H1 (cell line): Measurements from ENCODE around the gene RBM14. TPM values are rescaled to one million over a fixed set of nuclear protein-coding genes. Genes with fewer than 3 reads are reported as not detected.

Experiments
- CTCF ChIA-PET: fragments of 300-600 bp; sonication (Branson Sonifier 250); formaldehyde crosslinking; loops from one replicate; lab custom pipeline; 2021; ENCODE audit not compliant: partially characterized antibody; lab: Charles Lee
- POLR2A ChIA-PET: fragments of 300-600 bp; sonication (Branson Sonifier 250); formaldehyde crosslinking; loops from one replicate; lab custom pipeline; 2021; ENCODE audit warnings: inconsistent platforms; ENCODE audit not compliant: partially characterized antibody; lab: Charles Lee
- DNase-seq, 2 experiments: peaks; one replicate each; pipeline versions ENCODE4 v3.0.0 to v3.0.0-alpha.2; 2010 to 2022; ENCODE audit warnings: low spot score in 2 of 2, low read depth in 1 of 2, mixed read lengths in 1 of 2
- FAIRE-seq: peaks from 2 replicates; lab custom pipeline; 2011; peaks lifted over from hg19 to GRCh38; lab: Jason Lieb, UNC
- H2AFZ ChIP-seq: 2 replicates; pipeline ENCODE4 v1.8.1; 2012; ENCODE audit warnings: low read length, inconsistent platforms
- H2AK5ac ChIP-seq: 2 replicates; pipeline ENCODE4 v1.6.1; 2013; ENCODE audit warnings: low read depth, low read length
- H2BK120ac ChIP-seq: replicated peaks from 2 replicates; pipeline ENCODE3; 2013; ENCODE audit warnings: low read depth, low read length, inconsistent platforms
- H2BK12ac ChIP-seq: 2 replicates; pipeline ENCODE4 v1.6.1; 2013; ENCODE audit warnings: low read depth, low read length
- H2BK15ac ChIP-seq: 2 replicates; pipeline ENCODE4 v1.6.1; 2013; ENCODE audit warnings: low read length
- H2BK20ac ChIP-seq: 2 replicates; pipeline ENCODE4 v1.6.1; 2013; ENCODE audit warnings: low read length
- H2BK5ac ChIP-seq: 2 replicates; pipeline ENCODE4 v1.6.1; 2013; ENCODE audit warnings: low read depth, low read length
- H3K14ac ChIP-seq: 2 replicates; pipeline ENCODE4 v1.6.1; 2013; ENCODE audit warnings: inconsistent platforms; ENCODE audit not compliant: insufficient read length
- H3K18ac ChIP-seq: 2 replicates; pipeline ENCODE4 v1.6.1; 2013; ENCODE audit warnings: low read length; ENCODE audit errors: extremely low read depth
- H3K23ac ChIP-seq: 2 replicates; pipeline ENCODE4 v1.6.1; 2013; ENCODE audit warnings: inconsistent platforms; ENCODE audit not compliant: insufficient read length
- H3K23me2 ChIP-seq: 2 replicates; pipeline ENCODE4 v1.6.1; 2013; ENCODE audit warnings: low read depth, low read length
- H3K27ac ChIP-seq: 2 replicates; pipeline ENCODE4 v1.6.1; 2011; ENCODE audit warnings: low read depth, low read length, inconsistent platforms
- H3K27me3 ChIP-seq, 4 experiments: replicated peaks in 1 of 4; 1 replicate in 1 of 4; 2 replicates in 3 of 4; pipeline versions ENCODE4 v1.6.1 to v1.8.1; 2011 to 2013; ENCODE audit warnings: low read length in 3 of 4, mild to moderate bottlenecking in 3 of 4, inconsistent platforms in 2 of 4, mixed read lengths in 2 of 4, moderate library complexity in 1 of 4; ENCODE audit not compliant: control insufficient read depth in 3 of 4, insufficient read depth in 3 of 4; ENCODE audit errors: extremely low read depth in 1 of 4
- H3K36me3 ChIP-seq, 4 experiments: 2 replicates each; pipeline versions ENCODE4 v1.6.1 to v1.8.1; 2011 to 2013; ENCODE audit warnings: mild to moderate bottlenecking in 4 of 4, low read length in 3 of 4, moderate library complexity in 2 of 4, control low read depth in 1 of 4, inconsistent platforms in 1 of 4; ENCODE audit not compliant: insufficient read depth in 4 of 4, control insufficient read depth in 2 of 4
- H3K4ac ChIP-seq: replicated peaks from 2 replicates; pipeline ENCODE3; 2013; ENCODE audit warnings: low read length, low read depth, mixed read lengths, inconsistent platforms; ENCODE audit not compliant: insufficient read length
- H3K4me1 ChIP-seq, 4 experiments: replicated peaks in 1 of 4; 1 replicate in 1 of 4; 2 replicates in 3 of 4; pipeline versions ENCODE4 v1.6.1 to v1.8.1; 2011 to 2013; ENCODE audit warnings: low read length in 3 of 4, inconsistent platforms in 2 of 4, mixed read lengths in 1 of 4; ENCODE audit not compliant: insufficient read depth in 4 of 4, control insufficient read depth in 3 of 4
- H3K4me2 ChIP-seq, 2 experiments: 2 replicates each; pipeline versions ENCODE4 v1.6.1 to v1.8.1; 2011 to 2013; ENCODE audit warnings: low read depth in 2 of 2, low read length in 2 of 2, control low read depth in 1 of 2, inconsistent platforms in 1 of 2, mild to moderate bottlenecking in 1 of 2; ENCODE audit not compliant: insufficient read depth in 1 of 2
- H3K4me3 ChIP-seq, 4 experiments: fragments of 200-600, 300-600 bp in 1 of 4; sonication (generic), shearing (Covaris generic), sonication (Bioruptor Twin) in 1 of 4; 2 replicates each; pipeline versions ENCODE4 v1.5.1 to v1.8.1; 2011 to 2016; ENCODE audit warnings: low read length in 4 of 4, low read depth in 3 of 4, control low read depth in 2 of 4, inconsistent platforms in 2 of 4, mild to moderate bottlenecking in 2 of 4, mixed read lengths in 1 of 4, moderate library complexity in 1 of 4; ENCODE audit not compliant: insufficient read depth in 2 of 4; ENCODE audit errors: extremely low read depth in 1 of 4
- H3K56ac ChIP-seq: replicated peaks from 2 replicates; pipeline ENCODE3; 2013; ENCODE audit warnings: low read depth, mild to moderate bottlenecking, mixed read lengths, low read length, inconsistent platforms; ENCODE audit not compliant: insufficient read length
- H3K79me1 ChIP-seq: 2 replicates; pipeline ENCODE4 v1.6.1; 2013; ENCODE audit warnings: low read depth, low read length, control low read depth
- H3K79me2 ChIP-seq, 2 experiments: 2 replicates each; pipeline versions ENCODE4 v1.6.1 to v1.8.1; 2012 to 2013; ENCODE audit warnings: low read length in 2 of 2, mild to moderate bottlenecking in 2 of 2, inconsistent platforms in 1 of 2; ENCODE audit not compliant: insufficient read depth in 2 of 2, control insufficient read depth in 1 of 2
- H3K9ac ChIP-seq, 4 experiments: replicated peaks in 1 of 4; 1 replicate in 1 of 4; 2 replicates in 3 of 4; pipeline versions ENCODE4 v1.6.1 to v1.8.1; 2011 to 2013; ENCODE audit warnings: low read depth in 3 of 4, low read length in 3 of 4, control low read depth in 2 of 4, mild to moderate bottlenecking in 2 of 4, moderate library complexity in 2 of 4, inconsistent platforms in 1 of 4; ENCODE audit errors: extremely low read depth in 1 of 4
- H3K9me3 ChIP-seq, 2 experiments: 2 replicates each; pipeline versions ENCODE4 v1.6.1 to v1.8.1; 2012 to 2013; ENCODE audit warnings: mild to moderate bottlenecking in 2 of 2, moderate library complexity in 2 of 2, control low read depth in 1 of 2, inconsistent platforms in 1 of 2, low read depth in 1 of 2, low read length in 1 of 2, mixed read lengths in 1 of 2; ENCODE audit not compliant: insufficient read depth in 2 of 2
- H4K20me1 ChIP-seq, 2 experiments: replicated peaks in 1 of 2; 2 replicates each; pipeline versions ENCODE3 to v1.8.1; 2011 to 2013; ENCODE audit warnings: inconsistent platforms in 2 of 2, low read length in 2 of 2, mild to moderate bottlenecking in 1 of 2; ENCODE audit not compliant: insufficient read depth in 2 of 2, control insufficient read depth in 1 of 2
- H4K5ac ChIP-seq: 2 replicates; pipeline ENCODE4 v1.6.1; 2013; ENCODE audit warnings: low read length, low read depth, mixed read lengths, inconsistent platforms; ENCODE audit not compliant: insufficient read length
- H4K8ac ChIP-seq: 2 replicates; pipeline ENCODE4 v1.8.0; 2013; ENCODE audit warnings: mild to moderate bottlenecking, moderate library complexity, low read length, inconsistent platforms; ENCODE audit not compliant: insufficient read depth; ENCODE audit errors: extremely low read depth
- H4K91ac ChIP-seq: replicated peaks from 2 replicates; pipeline ENCODE3; 2013; ENCODE audit warnings: low read length, mixed read lengths, inconsistent platforms; ENCODE audit not compliant: insufficient read length
- BACH1 ChIP-seq: IDR thresholded peaks from 2 replicates; pipeline ENCODE4 v1.6.1; 2012; ENCODE audit warnings: low read length, improper control_type of control experiment
- EZH2 ChIP-seq: fragments of 200-600 bp; sonication (generic); IDR thresholded peaks from 2 replicates; pipeline ENCODE4 v1.7.1; 2012; ENCODE audit warnings: low read depth, mild to moderate bottlenecking, moderate library complexity, low read length, inconsistent platforms; ENCODE audit not compliant: severe bottlenecking
- GTF2F1 ChIP-seq: IDR thresholded peaks from 2 replicates; pipeline ENCODE4 v1.6.1; 2012; ENCODE audit warnings: low read depth, low read length, improper control_type of control experiment, borderline replicate concordance
- KDM1A ChIP-seq: fragments of 200-600, 300-600 bp; sonication (generic); IDR thresholded peaks from 2 replicates; pipeline ENCODE4 v1.7.1; 2016; ENCODE audit warnings: mild to moderate bottlenecking, low read length, borderline replicate concordance
- KDM4A ChIP-seq: IDR thresholded peaks from one replicate; pipeline ENCODE4 v1.7.1; 2012; ENCODE audit warnings: low read depth, mild to moderate bottlenecking, moderate library complexity, low read length, inconsistent platforms; ENCODE audit not compliant: severe bottlenecking
- KDM5A ChIP-seq: fragments of 200-600 bp; IDR thresholded peaks from 2 replicates; pipeline ENCODE4 v1.7.1; 2012; ENCODE audit warnings: mild to moderate bottlenecking, low read length, inconsistent platforms, mixed read lengths
- RFX5 ChIP-seq: IDR thresholded peaks from 2 replicates; pipeline ENCODE4 v1.6.1; 2011; ENCODE audit warnings: low read depth, low read length, improper control_type of control experiment, borderline replicate concordance
- SAP30 ChIP-seq: fragments of 300-600 bp; sonication (generic); IDR thresholded peaks from 2 replicates; pipeline ENCODE4 v1.7.1; 2012; ENCODE audit warnings: low read length, moderate library complexity, mild to moderate bottlenecking, inconsistent platforms; ENCODE audit not compliant: insufficient read depth, insufficient replicate concordance
- SP2 ChIP-seq: IDR thresholded peaks from 2 replicates; pipeline ENCODE4 v1.6.1; 2012; ENCODE audit warnings: mild to moderate bottlenecking, low read length, inconsistent platforms
- YY1 ChIP-seq: IDR thresholded peaks from 2 replicates; pipeline ENCODE4 v1.6.1; 2011; ENCODE audit warnings: low read depth, mild to moderate bottlenecking, low read length
- WGBS, 2 experiments: shearing (Covaris generic) in 1 of 2; methylation state at CpG; one replicate each; pipeline versions ENCODE4 v1.1.6 to v1.1.7; 2013 to 2015; ENCODE audit warnings: low lambda C conversion rate in 2 of 2, mixed read lengths in 2 of 2, inconsistent platforms in 1 of 2, low coverage in 1 of 2, missing lambda C conversion rate in 1 of 2; ENCODE audit not compliant: insufficient replicate concordance in 2 of 2, insufficient coverage in 1 of 2, insufficient read length in 1 of 2; ENCODE audit errors: extremely low coverage in 1 of 2, missing lambda C conversion rate in 1 of 2; 5-methylcytosine and 5-hydroxymethylcytosine counted together
- polyA plus RNA-seq, 7 experiments: library from polyadenylated mRNA; depleted of rRNA in 3 of 7; stranded (reverse) in 5 of 7; unstranded in 2 of 7; fragments of >200 nt in 5 of 7; fragments of 200-250 nt in 2 of 7; gene quantifications; 1 replicate in 5 of 7; 2 replicates in 1 of 7; 4 replicates in 1 of 7; pipeline versions ENCODE4 v1.2.1 to v1.2.3, GENCODE V29; 2011 to 2013; ENCODE audit warnings: missing spikeins in 2 of 7, mixed read lengths in 2 of 7
- total RNA-seq: library from RNA; stranded (reverse); fragmentation: NEBNext Ultra II Directional; extraction: Animal tissue kit (Norgen Biotek cat#: 25700); gene quantifications from 2 replicates; pipeline ENCODE4 v1.2.1, GENCODE V29; 2021

Gene RBM14
- total and polyA plus RNA-seq, 2 of the 8 experiments (the other 6 are each of a cell fraction or from before 2014, with no cell fraction given): 67.2 to 142 TPM

DNA sequence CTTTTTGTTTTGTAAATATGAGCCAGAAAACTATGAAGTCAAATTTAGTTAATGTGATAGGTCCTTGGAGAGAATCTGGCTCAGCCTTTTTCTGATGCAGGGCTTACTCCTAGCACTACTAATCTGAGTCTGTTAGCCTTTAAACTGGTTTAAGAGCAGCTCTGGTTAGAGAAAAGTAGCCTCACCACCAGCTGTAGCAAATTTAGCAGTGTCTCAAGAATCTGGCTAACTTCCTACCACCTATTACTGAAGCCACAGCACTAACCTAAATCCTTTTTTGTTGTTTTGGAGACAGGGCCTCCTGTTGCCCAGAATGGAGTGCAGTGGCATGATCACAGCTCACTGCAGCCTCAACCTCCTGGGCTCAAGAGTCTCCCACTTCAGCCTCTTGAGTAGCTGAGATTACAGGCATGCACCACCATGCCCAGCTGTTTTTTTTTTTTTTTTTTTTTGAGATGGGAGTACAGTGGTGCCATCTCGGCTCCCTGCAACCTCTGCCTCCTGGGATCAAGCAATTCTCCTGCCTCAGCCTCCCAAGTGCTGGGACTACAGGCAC is 47.4 kb downstream of the RBM14 start:
- Histone ChIP-seq H3K79me1 (peaks cover 4% of the 10 kb centered on the region), H4K5ac (no peak overlapping the region), H4K8ac (no peak overlapping the region), H3K56ac (no peak overlapping the region), H2BK12ac (no peak overlapping the region), H2AFZ (no peak overlapping the region), H3K4me2 (no peak overlapping the region), H3K4ac (no peak overlapping the region), H3K14ac (no peak overlapping the region), H3K9me3 (no peaks in the 10 kb centered on the region), H2BK20ac (no peak overlapping the region), H3K23ac (no peak overlapping the region), H3K4me3 (no peak overlapping the region), H3K23me2 (no peaks in the 10 kb centered on the region), H2BK5ac (no peak overlapping the region), H3K27me3 (no peaks in the 10 kb centered on the region), H3K9ac (no peak overlapping the region), H4K91ac (no peak overlapping the region), H3K18ac (no peak overlapping the region), H3K27ac (no peak overlapping the region), H3K79me2 (peaks cover 0 to 34% of the 10 kb centered on the region in 2 experiments; a peak in 2 of 4 replicates), H2BK120ac (no peak overlapping the region), H2AK5ac (no peak overlapping the region), H4K20me1 (peaks cover 0 to 8% of the 10 kb centered on the region in 2 experiments), H3K4me1 (no peaks in the 10 kb centered on the region), H2BK15ac (no peak overlapping the region), H3K36me3 (peaks cover 15 to 56% (median 24%) of the 10 kb centered on the region in 4 experiments)
- 86% methylated on average over 1 of the region's 1 CpG; no CpG with 5 or more reads in 1 of the 2 experiments for WGBS, 2 experiments
- POLR2A ChIA-PET: interaction anchor here (1.1 to 66.2 kb wide), 6 partner anchors 9 to 43 kb away, joined by 3 to 2165 read pairs (median 15); partner anchors contain the start of genes CCDC87, CCS, RBM14 and RBM4
- TF ChIP-seq RFX5 (no peak), YY1 (no peak), GTF2F1 (no peak), SP2 (no peak), SAP30 (no peak), BACH1 (no peak), KDM5A (no peak), KDM4A (no peak), KDM1A (no peak), EZH2 (no peak)
- FAIRE-seq (no peak), DNase-seq (no peak)
- CTCF ChIA-PET: interaction anchor here (0.6 to 1.4 kb wide), 2 partner anchors 73 to 173 kb away, joined by 3 to 4 read pairs; no protein-coding TSS in a partner anchor
